ENCODE data around the gene BICRAL.

The BICRAL gene

DNA sequence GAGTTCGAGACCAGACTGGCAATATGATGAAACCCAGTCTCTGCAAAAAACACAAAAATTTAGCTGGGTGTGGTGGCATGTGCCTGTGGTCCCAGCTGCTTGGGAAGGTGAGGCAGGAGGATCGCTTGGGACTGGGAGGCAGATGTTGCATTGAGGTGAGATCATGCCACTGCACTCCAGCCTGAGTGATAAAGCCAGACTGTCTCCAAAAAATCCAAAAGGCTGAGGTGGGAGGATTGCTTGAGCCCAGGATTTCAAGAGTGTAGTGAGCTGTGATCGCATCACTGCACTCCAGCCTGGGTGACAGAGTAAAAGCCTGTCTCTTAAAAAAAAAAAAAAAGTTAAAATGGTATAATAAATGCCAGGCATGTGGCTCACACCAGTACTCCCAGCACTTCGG lies 132.7 kb downstream of the BICRAL start:
- no peak overlapping the region for H3K4me2 ChIP-seq (ENCODE audit: low read length)
- H4K20me1 ChIP-seq (ENCODE audit: control insufficient read depth, insufficient read depth, low read depth, low read length) = no peaks in the 10 kb centered on the region
- TF ChIP-seq, protein P1, sequence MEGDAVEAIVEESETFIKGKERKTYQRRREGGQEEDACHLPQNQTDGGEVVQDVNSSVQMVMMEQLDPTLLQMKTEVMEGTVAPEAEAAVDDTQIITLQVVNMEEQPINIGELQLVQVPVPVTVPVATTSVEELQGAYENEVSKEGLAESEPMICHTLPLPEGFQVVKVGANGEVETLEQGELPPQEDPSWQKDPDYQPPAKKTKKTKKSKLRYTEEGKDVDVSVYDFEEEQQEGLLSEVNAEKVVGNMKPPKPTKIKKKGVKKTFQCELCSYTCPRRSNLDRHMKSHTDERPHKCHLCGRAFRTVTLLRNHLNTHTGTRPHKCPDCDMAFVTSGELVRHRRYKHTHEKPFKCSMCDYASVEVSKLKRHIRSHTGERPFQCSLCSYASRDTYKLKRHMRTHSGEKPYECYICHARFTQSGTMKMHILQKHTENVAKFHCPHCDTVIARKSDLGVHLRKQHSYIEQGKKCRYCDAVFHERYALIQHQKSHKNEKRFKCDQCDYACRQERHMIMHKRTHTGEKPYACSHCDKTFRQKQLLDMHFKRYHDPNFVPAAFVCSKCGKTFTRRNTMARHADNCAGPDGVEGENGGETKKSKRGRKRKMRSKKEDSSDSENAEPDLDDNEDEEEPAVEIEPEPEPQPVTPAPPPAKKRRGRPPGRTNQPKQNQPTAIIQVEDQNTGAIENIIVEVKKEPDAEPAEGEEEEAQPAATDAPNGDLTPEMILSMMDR (IDR thresholded peaks at IDR 0.05; ENCODE audit: low read depth, low read length, poor library complexity, severe bottlenecking) = no peak
- TF ChIP-seq EZH2phosphoT487 (IDR thresholded peaks at IDR 0.05; ENCODE audit: borderline replicate concordance, low read length) = no peak
- H3K9me3 ChIP-seq (ENCODE audit: control insufficient read depth, insufficient read depth, low read length) = no peaks in the 10 kb centered on the region
- peaks cover 5% of the 10 kb centered on the region; the same call in 1 of the 2 replicates for H3F3A ChIP-seq (ENCODE audit: control insufficient read depth, insufficient read depth)
- H3K4me3 ChIP-seq (ENCODE audit: low read length) = no peak overlapping the region
- H3K4me1 ChIP-seq (ENCODE audit: control insufficient read depth, low read length) = peaks cover 14% of the 10 kb centered on the region
- H3K36me3 ChIP-seq (ENCODE audit: control insufficient read depth, low read length) = no peaks in the 10 kb centered on the region
- H3K27ac ChIP-seq (ENCODE audit: low read depth, low read length) = no peak overlapping the region
- H3K27me3 ChIP-seq (ENCODE audit: control insufficient read depth, low read length) = no peaks in the 10 kb centered on the region
- H3K79me2 ChIP-seq (ENCODE audit: control insufficient read depth, low read length) = no peaks in the 10 kb centered on the region
- H3K9me2 ChIP-seq (replicated peaks; ENCODE audit: control insufficient read depth, low read length) = no peaks in the 10 kb centered on the region

DNA sequence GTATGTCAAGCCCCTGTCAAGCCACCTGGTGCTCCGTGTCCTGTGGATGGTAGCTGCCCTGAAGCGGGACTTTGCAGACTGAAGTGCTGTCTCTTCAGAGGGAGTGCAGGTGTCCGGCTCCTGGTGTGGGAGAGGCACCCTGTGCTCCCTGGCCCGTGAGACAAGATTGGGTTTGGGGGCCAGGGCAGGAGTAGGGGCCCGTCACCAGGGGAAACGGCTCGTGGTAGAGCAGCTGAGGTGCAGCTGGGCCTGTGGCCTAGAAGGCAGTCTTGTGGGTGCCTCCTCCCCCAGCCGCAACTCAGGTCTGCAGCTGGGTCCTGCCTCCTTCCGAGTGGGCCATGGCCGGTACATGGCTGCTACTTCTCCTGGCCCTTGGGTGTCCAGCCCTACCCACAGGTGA lies 133.9 kb downstream of the BICRAL start, which contains the start of gene PTCRA:
TSS of gene PTCRA (plus strand) at position 322 of the 400 bp plus-strand sequence. CDS start at position 339, 17 bp downstream.
- no peaks in the 10 kb centered on the region for H3K27me3 ChIP-seq (ENCODE audit: control insufficient read depth, low read length)
- peaks cover 14% of the 10 kb centered on the region for H3K4me1 ChIP-seq (ENCODE audit: control insufficient read depth, low read length)
- no peak for TF ChIP-seq EZH2phosphoT487 (IDR thresholded peaks at IDR 0.05; ENCODE audit: borderline replicate concordance, low read length)
- TF ChIP-seq, protein P1 (IDR thresholded peaks at IDR 0.05; ENCODE audit: low read depth, low read length, poor library complexity, severe bottlenecking) = no peak
- peak within 1 kb of the TSS; percentile 39 for H3K4me2 ChIP-seq (ENCODE audit: low read length)
- H3K9me2 ChIP-seq (replicated peaks; ENCODE audit: control insufficient read depth, low read length) = no peaks in the 10 kb centered on the region
- H3F3A ChIP-seq (ENCODE audit: control insufficient read depth, insufficient read depth) = peaks cover 5% of the 10 kb centered on the region; the same call in 1 of the 2 replicates
- no peaks in the 10 kb centered on the region for H4K20me1 ChIP-seq (ENCODE audit: control insufficient read depth, insufficient read depth, low read depth, low read length)
- no peaks in the 10 kb centered on the region for H3K79me2 ChIP-seq (ENCODE audit: control insufficient read depth, low read length)
- no peaks in the 10 kb centered on the region for H3K9me3 ChIP-seq (ENCODE audit: control insufficient read depth, insufficient read depth, low read length)
- no peak within 1 kb of the TSS for H3K4me3 ChIP-seq (ENCODE audit: low read length)
- no peaks in the 10 kb centered on the region for H3K36me3 ChIP-seq (ENCODE audit: control insufficient read depth, low read length)
- no peak within 1 kb of the TSS for H3K27ac ChIP-seq (ENCODE audit: low read depth, low read length)

DNA sequence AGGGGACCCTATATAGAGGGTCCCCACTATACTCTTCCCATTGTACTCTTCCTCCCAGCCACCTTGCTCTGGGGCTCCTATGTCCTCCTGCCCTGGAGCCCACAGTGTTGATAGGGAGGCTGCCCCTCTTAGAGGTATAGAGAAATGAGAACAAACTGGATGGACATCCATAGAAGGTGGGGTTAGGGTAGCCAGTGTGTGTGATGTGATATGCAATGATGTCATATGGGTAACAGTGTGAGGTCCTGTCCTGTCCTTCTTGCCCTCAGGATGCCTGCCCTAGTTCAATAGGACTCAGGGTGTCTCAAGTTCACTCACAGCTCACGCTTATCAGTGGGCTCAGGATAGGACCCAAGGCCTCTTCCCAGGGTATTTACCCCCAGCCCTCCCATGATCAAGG lies 134.4 kb downstream of the BICRAL start:
- Histone ChIP-seq H3K79me2 (ENCODE audit: control insufficient read depth, low read length) (no peaks in the 10 kb centered on the region), H3K9me2 (replicated peaks; ENCODE audit: control insufficient read depth, low read length) (no peaks in the 10 kb centered on the region), H3F3A (ENCODE audit: control insufficient read depth, insufficient read depth) (peaks cover 5% of the 10 kb centered on the region; the same call in 1 of the 2 replicates), H3K36me3 (ENCODE audit: control insufficient read depth, low read length) (no peaks in the 10 kb centered on the region), H4K20me1 (ENCODE audit: control insufficient read depth, insufficient read depth, low read depth, low read length) (no peaks in the 10 kb centered on the region), H3K4me3 (ENCODE audit: low read length) (no peak overlapping the region), H3K27ac (ENCODE audit: low read depth, low read length) (no peak overlapping the region), H3K4me1 (ENCODE audit: control insufficient read depth, low read length) (peaks cover 14% of the 10 kb centered on the region), H3K4me2 (ENCODE audit: low read length) (peak overlapping the region; percentile 39), H3K27me3 (ENCODE audit: control insufficient read depth, low read length) (no peaks in the 10 kb centered on the region), H3K9me3 (ENCODE audit: control insufficient read depth, insufficient read depth, low read length) (no peaks in the 10 kb centered on the region)
- TF ChIP-seq EZH2phosphoT487 (IDR thresholded peaks at IDR 0.05; ENCODE audit: borderline replicate concordance, low read length) = no peak
- TF ChIP-seq, protein P1 (IDR thresholded peaks at IDR 0.05; ENCODE audit: low read depth, low read length, poor library complexity, severe bottlenecking) = no peak
